SJSA1 (cell line): ENCODE measurements around the gene MAS1L. TPM values are rescaled to one million over a fixed set of nuclear protein-coding genes. Genes with fewer than 3 reads are reported as not detected.

ENCODE experiments used
- DNase-seq, 2 experiments: peaks; one replicate each; pipeline ENCODE4 v3.0.0-alpha.2; 2015 to 2020; ENCODE audit warnings: low spot score in 2 of 2, low read depth in 1 of 2
- H3K27ac ChIP-seq: fragments of 250-450 bp; sonication (Bioruptor Pico); 2 replicates; pipeline ENCODE4 v1.5.1; 2020; ENCODE audit warnings: mild to moderate bottlenecking, moderate library complexity
- H3K27me3 ChIP-seq: fragments of 250-450 bp; sonication (Bioruptor Pico); replicated peaks from 2 replicates; pipeline ENCODE4 v1.5.1; 2020; ENCODE audit warnings: mild to moderate bottlenecking, moderate library complexity
- H3K36me3 ChIP-seq: fragments of 250-450 bp; sonication (Bioruptor Pico); 2 replicates; pipeline ENCODE4 v1.5.1; 2020; ENCODE audit warnings: mild to moderate bottlenecking
- H3K4me1 ChIP-seq: fragments of 250-450 bp; sonication (Bioruptor Pico); replicated peaks from 2 replicates; pipeline ENCODE4 v1.6.1; 2021; ENCODE audit warnings: mild to moderate bottlenecking
- H3K4me3 ChIP-seq: fragments of 250-450 bp; sonication (Bioruptor Pico); 2 replicates; pipeline ENCODE4 v1.5.1; 2020; ENCODE audit warnings: mild to moderate bottlenecking
- H3K9me3 ChIP-seq: fragments of 250-450 bp; sonication (Bioruptor Pico); replicated peaks from 2 replicates; pipeline ENCODE4 v1.5.1; 2020; ENCODE audit warnings: mild to moderate bottlenecking
- total RNA-seq: library from RNA; depleted of rRNA; stranded (reverse); fragments of >200 nt; shearing (Covaris generic); gene quantifications from 2 replicates; pipeline ENCODE4 v1.2.3, GENCODE V29; 2014

MAS1L gene
- total RNA-seq, 1 experiment from 2014 or later: not detected

DNA sequence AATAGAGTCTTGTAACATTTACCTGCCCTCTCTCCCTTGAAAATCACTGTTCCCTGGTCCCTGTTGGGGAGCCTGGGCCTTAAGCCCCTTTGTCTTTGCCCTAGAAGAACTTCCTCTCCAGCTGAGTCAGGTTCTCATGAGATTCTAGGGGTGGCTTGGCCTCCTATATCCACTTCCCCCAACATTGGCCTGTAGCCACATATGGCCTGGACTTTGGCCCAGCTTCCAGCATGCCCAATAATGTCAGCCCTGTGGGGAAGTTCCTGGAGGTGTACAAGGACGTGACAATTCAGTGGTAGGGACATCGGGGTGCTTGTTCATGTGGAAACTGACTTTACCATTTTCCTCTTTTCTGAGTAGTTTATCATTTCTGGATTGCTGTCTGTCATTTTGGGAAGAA, 17.2 kb upstream of the MAS1L start:
- H3K36me3 ChIP-seq: no peaks in the 10 kb centered on the region
- no peaks in the 10 kb centered on the region for H3K4me1 ChIP-seq
- no peak for DNase-seq
- no peak overlapping the region for H3K4me3 ChIP-seq
- H3K27me3 ChIP-seq: no peaks in the 10 kb centered on the region
- no peak overlapping the region for H3K27ac ChIP-seq
- no peaks in the 10 kb centered on the region for H3K9me3 ChIP-seq

DNA sequence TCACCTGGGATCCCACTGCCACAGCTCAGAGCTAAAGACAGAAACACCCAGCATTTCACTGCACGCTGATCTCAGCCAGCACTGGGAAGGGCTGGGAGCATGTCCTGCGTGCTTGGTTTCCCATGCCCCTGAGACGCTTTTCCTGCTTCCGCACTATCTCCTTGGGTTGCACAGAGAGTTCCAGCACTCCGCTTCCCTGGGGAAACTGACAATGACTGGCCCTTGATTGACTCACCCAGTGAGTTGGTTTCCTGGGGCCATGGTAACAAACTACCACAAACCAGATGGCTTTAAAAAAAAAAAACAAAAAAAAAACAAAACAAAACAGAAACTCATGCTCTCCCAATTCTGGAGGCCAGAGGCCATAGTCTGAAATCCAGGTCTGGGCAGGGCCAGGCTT, 14.8 kb upstream of the MAS1L start:
- no peak overlapping the region for H3K27ac ChIP-seq
- H3K9me3 ChIP-seq: no peaks in the 10 kb centered on the region
- no peaks in the 10 kb centered on the region for H3K36me3 ChIP-seq
- no peak overlapping the region for H3K4me3 ChIP-seq
- no peaks in the 10 kb centered on the region for H3K4me1 ChIP-seq
- H3K27me3 ChIP-seq: peaks cover 3% of the 10 kb centered on the region; the same call in 1 of the 2 replicates
- no peak for DNase-seq

DNA sequence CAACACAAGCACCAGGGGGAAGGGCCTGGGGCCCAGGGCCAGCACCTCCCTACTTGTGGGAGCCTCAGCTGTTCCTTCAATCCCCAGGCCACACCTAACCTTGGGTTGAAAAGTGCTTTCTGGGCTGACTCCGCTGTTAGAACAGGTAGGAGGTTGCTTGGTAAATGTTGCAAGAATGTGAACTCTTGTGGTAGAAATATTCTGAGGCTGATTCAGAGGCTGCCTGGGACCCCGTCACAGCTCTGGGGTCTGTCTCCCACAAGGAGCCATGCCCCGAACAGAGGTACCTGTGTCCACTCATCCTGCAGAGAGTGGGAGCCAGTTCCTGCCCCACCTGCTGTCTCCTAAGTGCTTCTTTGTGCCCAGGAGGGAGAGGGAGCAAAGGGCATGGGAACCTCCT, 14.4 kb upstream of the MAS1L start:
- H3K4me1 ChIP-seq: no peaks in the 10 kb centered on the region
- no peak overlapping the region for H3K4me3 ChIP-seq
- no peak overlapping the region for H3K27ac ChIP-seq
- no peaks in the 10 kb centered on the region for H3K9me3 ChIP-seq
- H3K27me3 ChIP-seq: peaks cover 3% of the 10 kb centered on the region; the same call in 1 of the 2 replicates
- no peaks in the 10 kb centered on the region for H3K36me3 ChIP-seq
- no peak for DNase-seq

DNA sequence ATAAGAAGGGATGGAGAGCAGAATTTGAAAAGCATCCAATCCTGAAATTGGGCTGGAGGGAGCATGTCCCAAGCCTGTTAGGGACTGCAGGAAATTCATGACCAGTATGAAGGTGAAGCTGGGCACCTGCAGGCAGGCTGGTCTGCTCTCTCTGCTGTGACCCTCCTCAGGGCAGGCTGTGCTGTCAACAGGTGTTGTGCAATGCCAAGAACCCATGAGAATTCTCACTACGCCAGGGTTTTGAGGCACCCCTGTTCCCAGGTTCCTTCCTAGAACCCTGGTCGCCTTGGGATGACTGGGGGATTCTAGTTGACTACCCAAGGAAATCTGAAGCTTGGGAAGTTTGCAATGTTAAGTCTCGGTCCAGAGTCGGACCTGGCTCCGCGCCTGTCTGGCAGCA, 13.3 kb upstream of the MAS1L start:
- Histone ChIP-seq H3K4me3 (no peak overlapping the region), H3K27me3 (peaks cover 3% of the 10 kb centered on the region; the same call in 1 of the 2 replicates), H3K9me3 (no peaks in the 10 kb centered on the region), H3K27ac (no peak overlapping the region), H3K4me1 (no peaks in the 10 kb centered on the region), H3K36me3 (no peaks in the 10 kb centered on the region)
- DNase-seq: no peak

DNA sequence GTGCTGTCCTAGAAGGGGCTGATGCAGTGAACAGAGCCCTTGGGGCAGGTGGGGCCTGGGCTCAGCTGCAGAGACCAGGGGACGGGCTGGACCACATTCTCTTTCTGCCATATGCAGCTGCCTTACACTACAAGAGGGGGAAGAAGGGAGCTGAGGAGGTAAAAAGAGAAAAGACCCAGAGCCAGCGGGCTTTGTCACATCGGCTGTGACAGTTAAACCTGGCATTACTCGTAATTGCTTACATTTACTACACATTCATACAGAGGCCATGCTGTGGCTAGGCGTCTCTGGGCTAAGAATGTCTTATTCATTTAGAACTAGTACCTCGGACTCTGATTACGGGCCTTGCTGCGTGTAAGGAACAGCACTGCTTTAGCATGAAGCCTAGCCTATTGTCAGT, 12.8 kb upstream of the MAS1L start:
- DNase-seq: no peak
- H3K27ac ChIP-seq: no peak overlapping the region
- H3K4me1 ChIP-seq: no peaks in the 10 kb centered on the region
- peaks cover 3% of the 10 kb centered on the region; the same call in 1 of the 2 replicates for H3K27me3 ChIP-seq
- no peaks in the 10 kb centered on the region for H3K36me3 ChIP-seq
- H3K9me3 ChIP-seq: no peaks in the 10 kb centered on the region
- no peak overlapping the region for H3K4me3 ChIP-seq

DNA sequence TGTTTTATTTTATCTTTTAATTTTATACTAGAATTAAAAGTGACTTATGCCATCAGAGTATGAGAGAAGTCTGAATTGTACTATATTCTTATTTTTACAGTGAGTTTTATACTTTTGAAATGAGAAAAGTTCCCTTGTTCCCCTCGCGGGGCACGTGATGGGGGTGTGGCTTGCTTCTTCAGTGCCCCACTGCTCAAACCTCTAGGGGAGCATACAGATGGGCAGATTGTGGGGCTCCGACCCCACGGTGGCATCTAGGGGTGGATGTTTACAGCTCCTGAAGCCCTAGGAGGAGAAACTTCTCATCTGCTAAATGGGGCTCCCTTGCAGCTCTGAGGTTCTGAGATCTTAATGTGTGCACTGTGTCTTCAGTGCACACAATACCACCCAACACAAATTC, 11.9 kb upstream of the MAS1L start:
- DNase-seq: no peak
- Histone ChIP-seq H3K4me1 (no peaks in the 10 kb centered on the region), H3K36me3 (no peaks in the 10 kb centered on the region)

DNA sequence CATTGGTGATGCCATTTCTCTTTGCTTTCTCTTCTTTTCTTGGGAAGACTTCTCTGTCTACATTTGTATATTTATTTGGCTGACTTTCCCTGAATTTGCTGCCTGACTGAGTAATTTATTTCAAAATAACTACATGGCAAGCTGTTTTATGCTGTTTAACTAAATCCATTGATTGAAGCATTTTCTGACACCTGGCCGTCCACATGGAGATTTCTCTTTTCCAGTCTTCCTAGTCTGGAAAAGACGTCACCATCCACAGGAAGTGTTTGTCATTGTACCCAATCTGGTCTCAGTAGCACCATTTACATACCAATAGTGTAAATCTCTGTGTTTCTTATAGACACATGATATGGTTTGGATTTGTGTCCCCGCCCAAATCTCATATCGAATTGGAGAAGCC, 9.2 kb upstream of the MAS1L start:
- Histone ChIP-seq H3K4me3 (no peak overlapping the region), H3K36me3 (no peaks in the 10 kb centered on the region), H3K27me3 (peaks cover 3% of the 10 kb centered on the region; the same call in 1 of the 2 replicates), H3K27ac (no peak overlapping the region), H3K9me3 (no peaks in the 10 kb centered on the region; the same call in 1 of the 2 replicates), H3K4me1 (no peaks in the 10 kb centered on the region)
- DNase-seq: no peak

More for the DNA sequence above, 11.9 kb upstream of the MAS1L start:
- Histone ChIP-seq H3K4me3 (no peak overlapping the region), H3K9me3 (no peaks in the 10 kb centered on the region), H3K27me3 (peaks cover 3% of the 10 kb centered on the region; the same call in 1 of the 2 replicates), H3K27ac (no peak overlapping the region)

DNA sequence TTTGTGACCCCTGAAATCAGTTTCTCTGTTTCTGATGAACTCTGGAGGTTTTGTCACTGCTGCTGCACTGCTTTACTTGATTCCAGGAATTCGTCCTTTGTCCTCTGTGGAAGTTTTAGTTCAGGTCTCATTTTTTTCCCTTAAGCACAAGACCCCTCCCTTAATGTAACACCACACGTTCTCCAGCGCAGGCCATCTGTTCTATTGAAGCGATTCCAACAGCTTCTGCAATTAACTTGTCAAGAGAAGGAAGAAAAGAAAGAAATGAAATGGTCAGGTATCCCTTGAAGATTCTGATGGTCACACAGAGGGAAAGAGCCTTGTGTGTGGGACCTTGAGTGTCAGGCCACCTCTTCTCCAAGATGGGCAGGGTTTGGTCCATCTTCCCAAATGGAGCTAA, 7.8 kb upstream of the MAS1L start:
- no peaks in the 10 kb centered on the region; the same call in 1 of the 2 replicates for H3K9me3 ChIP-seq
- H3K27ac ChIP-seq: no peak overlapping the region
- peaks cover 3% of the 10 kb centered on the region; the same call in 1 of the 2 replicates for H3K27me3 ChIP-seq
- no peak for DNase-seq
- no peak overlapping the region for H3K4me3 ChIP-seq
- no peaks in the 10 kb centered on the region for H3K4me1 ChIP-seq
- no peaks in the 10 kb centered on the region for H3K36me3 ChIP-seq

DNA sequence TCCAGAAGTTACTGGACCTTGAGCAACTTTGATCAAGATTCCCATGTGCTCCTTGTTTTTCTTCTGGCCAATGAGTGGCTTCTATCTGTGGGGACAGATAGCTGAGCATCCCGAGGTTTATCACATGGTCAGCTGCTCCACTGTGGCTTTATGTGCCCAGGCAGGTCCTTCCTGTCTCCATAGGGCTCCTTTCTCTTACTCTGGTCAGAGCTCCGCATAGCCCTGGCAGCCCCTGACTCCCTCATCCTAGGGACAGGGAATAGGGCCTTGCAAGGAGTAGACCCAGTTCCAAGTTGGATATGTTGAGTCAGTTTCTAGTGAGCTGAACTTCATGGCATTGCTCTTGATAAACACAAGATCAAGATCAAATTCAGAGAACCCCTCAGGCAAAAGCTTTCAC, 6.4 kb upstream of the MAS1L start:
- DNase-seq: no peak
- H3K27me3 ChIP-seq: peaks cover 3% of the 10 kb centered on the region; the same call in 1 of the 2 replicates
- no peaks in the 10 kb centered on the region for H3K36me3 ChIP-seq
- H3K27ac ChIP-seq: no peak overlapping the region
- H3K4me1 ChIP-seq: no peaks in the 10 kb centered on the region
- no peak overlapping the region for H3K4me3 ChIP-seq
- H3K9me3 ChIP-seq: no peaks in the 10 kb centered on the region; the same call in 1 of the 2 replicates

DNA sequence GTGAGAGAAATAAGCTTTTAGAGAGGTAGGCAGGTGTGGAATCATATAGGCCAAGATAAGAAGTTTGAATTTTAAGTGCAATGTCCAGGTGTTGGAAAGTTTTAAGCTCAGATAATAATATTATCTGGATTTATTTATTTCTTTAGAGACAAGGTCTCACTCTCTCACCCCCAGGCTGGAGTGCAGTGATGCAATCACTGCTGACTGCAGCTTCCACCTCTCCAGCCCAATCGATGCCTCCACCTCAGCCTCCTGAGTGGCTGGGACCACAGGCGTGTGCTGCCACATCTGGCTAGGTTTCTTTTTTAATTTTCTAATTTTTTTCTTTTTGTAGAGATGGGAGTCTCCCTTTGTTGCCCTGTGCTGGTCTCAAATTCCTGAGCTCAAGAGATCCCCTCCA, 5.5 kb upstream of the MAS1L start:
- no peak overlapping the region for H3K27ac ChIP-seq
- no peaks in the 10 kb centered on the region for H3K27me3 ChIP-seq
- no peaks in the 10 kb centered on the region for H3K4me1 ChIP-seq
- DNase-seq: no peak
- H3K4me3 ChIP-seq: no peak overlapping the region
- no peaks in the 10 kb centered on the region for H3K36me3 ChIP-seq
- no peaks in the 10 kb centered on the region; the same call in 1 of the 2 replicates for H3K9me3 ChIP-seq

DNA sequence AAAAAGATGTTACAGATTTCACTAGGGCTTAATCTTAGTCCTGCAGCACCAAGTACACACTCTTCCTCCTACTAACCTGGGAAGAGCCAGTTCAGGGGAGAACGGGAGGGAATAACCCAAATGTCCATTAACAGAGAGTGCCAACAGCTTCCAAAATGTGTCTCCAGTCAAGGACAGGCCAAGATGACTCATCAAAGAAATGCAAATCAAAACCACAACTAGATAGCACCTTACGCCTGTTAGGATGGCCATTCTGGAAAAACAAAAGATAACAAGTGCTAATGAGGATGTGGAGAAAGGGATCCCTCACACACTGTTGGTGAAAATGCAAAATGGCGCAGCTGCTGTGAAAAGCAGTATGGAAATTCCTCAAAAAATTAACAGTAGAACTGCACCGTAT, 3.8 kb upstream of the MAS1L start:
- no peak overlapping the region for H3K27ac ChIP-seq
- H3K27me3 ChIP-seq: no peaks in the 10 kb centered on the region
- no peaks in the 10 kb centered on the region; the same call in 1 of the 2 replicates for H3K9me3 ChIP-seq
- H3K4me3 ChIP-seq: no peak overlapping the region
- no peak for DNase-seq
- H3K36me3 ChIP-seq: no peaks in the 10 kb centered on the region
- no peaks in the 10 kb centered on the region for H3K4me1 ChIP-seq

DNA sequence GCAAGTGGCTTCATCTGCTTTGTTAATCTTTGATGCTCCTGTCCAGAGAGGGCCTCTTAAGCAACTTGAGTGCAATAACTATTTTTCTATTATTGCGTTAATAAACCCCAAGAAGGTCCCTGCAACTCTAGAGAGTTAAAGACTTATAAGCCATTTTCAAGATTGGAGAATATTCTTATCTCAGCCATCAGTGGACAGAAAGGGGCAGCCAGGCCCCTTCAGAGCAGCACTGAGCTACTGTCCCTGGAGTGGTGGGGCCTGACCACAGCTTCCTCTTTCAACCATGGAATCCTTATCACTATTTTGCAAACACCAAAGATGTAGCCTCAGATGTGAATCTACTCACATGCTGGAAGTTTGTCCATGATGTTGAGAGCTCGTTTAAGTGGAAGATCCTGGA, 2.8 kb upstream of the MAS1L start:
- H3K4me1 ChIP-seq: no peaks in the 10 kb centered on the region
- H3K36me3 ChIP-seq: no peaks in the 10 kb centered on the region
- no peaks in the 10 kb centered on the region; the same call in 1 of the 2 replicates for H3K27me3 ChIP-seq
- no peaks in the 10 kb centered on the region; the same call in 1 of the 2 replicates for H3K9me3 ChIP-seq
- H3K4me3 ChIP-seq: no peak overlapping the region
- H3K27ac ChIP-seq: no peak overlapping the region
- DNase-seq: no peak

DNA sequence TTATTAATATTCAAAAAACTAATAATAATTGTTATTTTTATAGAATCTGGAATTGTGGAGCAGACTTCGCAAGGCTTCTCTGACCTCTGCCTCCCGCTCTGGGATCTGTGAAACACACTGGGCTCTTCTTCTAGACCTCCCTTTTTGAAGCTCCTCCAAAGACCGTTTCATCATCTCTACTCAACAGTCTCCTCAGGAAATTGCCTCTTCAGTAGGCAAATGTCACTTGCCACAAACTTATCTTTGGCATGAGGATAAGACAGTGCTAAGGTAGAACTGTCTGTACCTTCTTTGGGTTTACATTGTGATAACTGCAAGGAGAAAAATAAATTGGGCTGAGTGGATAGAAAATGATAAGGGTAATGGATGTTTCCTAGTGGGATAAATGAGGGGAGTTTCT, 2.3 kb upstream of the MAS1L start:
- Histone ChIP-seq H3K27ac (no peak overlapping the region), H3K27me3 (no peaks in the 10 kb centered on the region; the same call in 1 of the 2 replicates), H3K36me3 (no peaks in the 10 kb centered on the region), H3K4me1 (no peaks in the 10 kb centered on the region), H3K4me3 (no peak overlapping the region), H3K9me3 (no peaks in the 10 kb centered on the region; the same call in 1 of the 2 replicates)
- DNase-seq: no peak

DNA sequence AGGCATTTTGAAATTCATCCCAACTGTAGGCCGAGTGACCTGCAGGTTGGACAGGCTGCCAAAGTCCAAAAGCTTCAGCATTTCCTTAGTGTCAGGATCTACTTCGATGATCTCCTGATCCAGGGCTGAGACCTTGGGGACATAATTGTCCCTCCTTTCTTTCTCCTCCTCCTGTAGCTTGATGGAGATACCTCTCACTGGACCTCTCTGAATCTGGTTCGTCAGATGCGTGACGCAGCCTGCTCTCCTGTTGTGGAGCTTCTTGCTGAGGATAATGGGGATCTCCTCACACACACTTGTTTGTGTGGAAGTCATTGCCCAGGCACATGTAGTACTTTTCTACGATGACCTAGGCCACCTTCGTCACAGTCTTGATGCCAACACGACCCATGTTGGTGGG, 1.5 kb upstream of the MAS1L start:
- Histone ChIP-seq H3K4me1 (no peaks in the 10 kb centered on the region), H3K4me3 (no peak overlapping the region), H3K27ac (no peak overlapping the region), H3K27me3 (no peaks in the 10 kb centered on the region; the same call in 1 of the 2 replicates), H3K9me3 (no peaks in the 10 kb centered on the region; the same call in 1 of the 2 replicates), H3K36me3 (no peaks in the 10 kb centered on the region)
- DNase-seq: no peak

DNA sequence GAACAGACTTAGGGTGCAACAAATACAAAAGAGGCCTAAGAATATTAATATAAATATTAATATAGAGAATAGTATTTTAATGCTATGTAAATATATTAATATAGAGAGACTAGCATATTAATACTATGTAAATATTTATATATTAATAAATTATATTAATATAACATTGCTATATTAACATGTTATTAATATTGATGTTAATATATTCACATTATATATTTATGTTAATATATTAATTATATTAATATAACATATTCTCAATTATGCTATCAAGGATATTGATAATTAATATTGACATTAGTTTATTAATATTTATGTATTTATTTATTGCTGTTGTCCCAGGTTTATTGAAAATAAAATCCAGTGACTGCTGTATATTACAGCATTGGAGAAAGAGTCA, 1.1 kb upstream of the MAS1L start:
- H3K4me3 ChIP-seq: no peak overlapping the region
- no peak for DNase-seq

More for the DNA sequence above, 1.1 kb upstream of the MAS1L start:
- Histone ChIP-seq H3K27ac (no peak overlapping the region), H3K36me3 (no peaks in the 10 kb centered on the region), H3K9me3 (no peaks in the 10 kb centered on the region; the same call in 1 of the 2 replicates), H3K27me3 (no peaks in the 10 kb centered on the region; the same call in 1 of the 2 replicates), H3K4me1 (no peaks in the 10 kb centered on the region)
